AG04450 (cell line): ENCODE data around the gene ANXA6. TPM values are rescaled to one million over a fixed set of nuclear protein-coding genes. Genes with fewer than 3 reads are reported as not detected.

ENCODE experiments used
- CTCF ChIA-PET: fragments of 300-600, 350-600 bp; formaldehyde crosslinking; extraction: SDS; loops from one replicate; lab custom pipeline; 2022; ENCODE audit warnings: antibody characterized with exemption, inconsistent platforms; lab: Charles Lee
- POLR2A ChIA-PET: fragments of 350-600 bp; formaldehyde crosslinking; extraction: SDS; loops from one replicate; lab custom pipeline; 2021; ENCODE audit warnings: antibody characterized with exemption, inconsistent platforms; lab: Yijun Ruan, JAX
- DNase-seq: peaks from one replicate; pipeline ENCODE4 v3.0.0-alpha.2; 2011; ENCODE audit warnings: low read depth, low spot score
- H3K27ac ChIP-seq: one replicate; pipeline ENCODE4 v1.5.1; 2012; ENCODE audit warnings: low read depth, low read length, control low read depth
- H3K27me3 ChIP-seq: one replicate; pipeline ENCODE4 v1.6.0; 2012; ENCODE audit warnings: low read length; ENCODE audit not compliant: control insufficient read depth, insufficient read depth
- H3K4me3 ChIP-seq: 2 replicates; pipeline ENCODE4 v1.5.1; 2011; ENCODE audit warnings: mild to moderate bottlenecking, low read depth, low read length, control low read depth
- H3K9me3 ChIP-seq: 2 replicates; pipeline ENCODE4 v1.5.1; 2012; ENCODE audit warnings: low read length; ENCODE audit not compliant: control insufficient read depth, insufficient read depth
- CTCF ChIP-seq: IDR thresholded peaks from 2 replicates; pipeline ENCODE4 v1.5.1; 2011; ENCODE audit warnings: low read depth, low read length, control low read depth, inconsistent platforms
- polyA plus RNA-seq: library from polyadenylated mRNA; depleted of rRNA; stranded (reverse); fragments of >200 nt; gene quantifications from 2 replicates; pipeline ENCODE4 v1.2.3, GENCODE V29; 2011

ANXA6 gene
- polyA plus RNA-seq, 1 experiment = 502 TPM

DNA sequence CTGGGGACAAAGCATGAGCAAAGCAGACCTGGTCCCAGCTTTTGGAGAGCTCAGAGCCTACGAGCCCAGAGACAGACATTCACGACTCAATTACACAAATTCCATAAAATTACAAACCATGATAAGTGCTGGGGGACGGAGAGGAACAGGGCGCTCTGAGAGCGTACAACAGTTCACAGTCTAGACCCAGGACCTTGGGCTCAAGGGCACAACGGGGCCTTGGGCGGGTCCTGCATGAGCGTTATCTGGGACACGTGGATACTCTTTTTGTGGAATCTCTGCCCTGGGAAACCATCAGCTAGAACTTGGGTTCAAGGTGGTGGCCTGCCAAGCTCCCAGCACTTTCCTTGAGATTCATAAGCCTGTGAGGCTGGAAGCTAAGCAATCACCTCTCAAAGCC is 9.4 kb upstream of the ANXA6 start:
- no peak overlapping the region for H3K4me3 ChIP-seq
- CTCF ChIA-PET = interaction anchor here (1.1 to 6.1 kb wide), 7 partner anchors 9 to 365 kb away, joined by 3 to 159 read pairs (median 84); no protein-coding TSS in a partner anchor
- POLR2A ChIA-PET = no interaction called here
- no peak for TF ChIP-seq CTCF
- H3K9me3 ChIP-seq = no peaks in the 10 kb centered on the region
- DNase-seq = no peak
- H3K27me3 ChIP-seq = peaks cover 2% of the 10 kb centered on the region
- no peak overlapping the region for H3K27ac ChIP-seq

GRCh38 chr5:151164687-151165392 is 7.3 kb upstream of the ANXA6 start:
- no peak overlapping the region for H3K27ac ChIP-seq

DNA sequence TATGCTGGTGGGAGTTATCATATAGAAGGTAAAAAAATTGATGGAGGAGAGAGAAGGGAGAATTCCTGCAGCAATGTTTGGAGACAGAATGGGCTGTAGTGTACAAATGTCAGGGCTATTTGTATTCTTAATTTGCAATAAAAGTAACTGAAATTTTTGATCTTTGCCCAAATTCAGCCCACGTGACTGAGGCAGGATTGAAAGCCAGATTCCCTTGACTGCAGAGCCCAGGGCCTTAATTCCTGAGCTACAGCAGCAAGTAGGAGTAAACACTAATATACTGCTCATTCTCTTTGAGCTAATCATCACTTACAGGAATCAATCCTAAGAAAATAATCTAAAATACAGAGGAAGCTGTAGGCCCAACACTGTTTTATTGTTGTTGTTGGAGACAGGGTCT is 5.2 kb upstream of the ANXA6 start:
- DNase-seq = no peak
- ChIA-PET POLR2A (interaction anchor here (0.9 kb wide), 1 partner anchor 89 kb away, joined by 12 read pairs; no protein-coding TSS in a partner anchor), CTCF (interaction anchor here (0.8 to 6.1 kb wide), 8 partner anchors 38 to 490 kb away, joined by 3 to 159 read pairs (median 56); no protein-coding TSS in a partner anchor)

More at GRCh38 chr5:151164687-151165392, 7.3 kb upstream of the ANXA6 start:
- TF ChIP-seq CTCF = peak; percentile 93
- Histone ChIP-seq H3K9me3 (no peaks in the 10 kb centered on the region), H3K4me3 (no peak overlapping the region), H3K27me3 (peaks cover 2% of the 10 kb centered on the region)
- DNase-seq = peak; percentile 56
- POLR2A ChIA-PET = interaction anchor here (1.0 to 1.1 kb wide), 3 partner anchors 10 to 88 kb away, joined by 3 to 5 read pairs (median 3); partner anchors contain the start of gene GM2A
- CTCF ChIA-PET = interaction anchor here (0.6 to 6.1 kb wide), 47 partner anchors 8 to 605 kb away, joined by 3 to 159 read pairs (median 4); partner anchors contain the start of genes GM2A, IRGM and RBM22

GRCh38 chr5:151159649-151160373 is 2.2 kb upstream of the ANXA6 start:
- no peak overlapping the region for H3K27ac ChIP-seq
- no peak for TF ChIP-seq CTCF
- POLR2A ChIA-PET = no interaction called here
- no peak for DNase-seq
- no peaks in the 10 kb centered on the region for H3K27me3 ChIP-seq
- H3K9me3 ChIP-seq = no peaks in the 10 kb centered on the region; the same call in 1 of the 2 replicates
- CTCF ChIA-PET = interaction anchor here (1.3 kb wide), 1 partner anchor 34 kb away, joined by 3 read pairs; no protein-coding TSS in a partner anchor
- H3K4me3 ChIP-seq = no peak overlapping the region

More for the DNA sequence above, 5.2 kb upstream of the ANXA6 start:
- Histone ChIP-seq H3K27me3 (peaks cover 2% of the 10 kb centered on the region), H3K4me3 (no peak overlapping the region), H3K9me3 (no peaks in the 10 kb centered on the region), H3K27ac (no peak overlapping the region)
- no peak for TF ChIP-seq CTCF
